ENCODE data around the gene EPB41L4B. TPM values are rescaled to one million over a fixed set of nuclear protein-coding genes. Genes with fewer than 3 reads are reported as not detected.
A peak's percentile ranks its signal among the peaks of the same experiment; 100 is the strongest.

Gene EPB41L4B
- polyA plus RNA-seq, 6 donors from 2014 or later = not detected

DNA sequence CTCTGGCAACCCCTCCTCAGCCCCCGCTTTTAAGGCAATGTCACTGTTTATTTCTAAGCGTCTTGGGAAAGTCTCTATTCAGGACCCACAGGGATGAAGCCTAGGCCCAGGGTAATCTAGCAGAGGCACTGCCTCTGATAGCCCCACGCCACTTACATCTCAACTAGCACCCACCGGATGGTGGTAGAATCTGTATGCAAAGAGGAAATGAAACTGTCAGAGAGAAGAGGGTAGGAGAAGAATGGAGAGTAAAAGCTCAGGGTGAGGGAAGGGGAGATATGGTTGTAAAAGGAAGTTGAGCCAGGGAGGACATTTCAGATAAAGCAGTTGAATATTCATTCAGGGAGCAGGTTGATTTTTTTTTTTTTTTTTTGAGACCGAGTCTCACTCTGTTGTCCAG, 156.8 kb downstream of the EPB41L4B start:
- peaks cover 8 to 16% of the 10 kb centered on the region in 2 donors for H3K36me3 Mint-ChIP-seq
- DNase-seq = peak; percentile 6
- H3K27ac Mint-ChIP-seq = peak overlapping the region in 1 of 6 donors; percentile 67
- H3K27me3 Mint-ChIP-seq = peaks cover 27 to 62% (median 43%) of the 10 kb centered on the region in 3 donors
- peak overlapping the region in 1 of 8 donors; percentile 4 for H3K4me3 Mint-ChIP-seq
- peaks cover 12 to 13% (median 12%) of the 10 kb centered on the region in 3 donors for H3K4me1 Mint-ChIP-seq
- peak; percentile 60 to 82 for ATAC-seq (ENCODE audit: low read depth in 2 of 2)
- H3K9me3 Mint-ChIP-seq = peaks cover 0 to 11% (median 4%) of the 10 kb centered on the region in 7 donors

GRCh38 chr9:109163194-109163593, 157.7 kb downstream of the EPB41L4B start:
- Mint-ChIP-seq H3K36me3 (peaks cover 8 to 16% of the 10 kb centered on the region in 2 donors), H3K4me1 (peaks cover 12 to 13% (median 12%) of the 10 kb centered on the region in 3 donors), H3K4me3 (no peak overlapping the region), H3K27ac (no peak overlapping the region), H3K9me3 (peaks cover 0 to 11% (median 4%) of the 10 kb centered on the region in 7 donors), H3K27me3 (peaks cover 28 to 56% (median 39%) of the 10 kb centered on the region in 3 donors)
- no peak for ATAC-seq (ENCODE audit: low read depth in 2 of 2)
- DNase-seq = no peak

DNA sequence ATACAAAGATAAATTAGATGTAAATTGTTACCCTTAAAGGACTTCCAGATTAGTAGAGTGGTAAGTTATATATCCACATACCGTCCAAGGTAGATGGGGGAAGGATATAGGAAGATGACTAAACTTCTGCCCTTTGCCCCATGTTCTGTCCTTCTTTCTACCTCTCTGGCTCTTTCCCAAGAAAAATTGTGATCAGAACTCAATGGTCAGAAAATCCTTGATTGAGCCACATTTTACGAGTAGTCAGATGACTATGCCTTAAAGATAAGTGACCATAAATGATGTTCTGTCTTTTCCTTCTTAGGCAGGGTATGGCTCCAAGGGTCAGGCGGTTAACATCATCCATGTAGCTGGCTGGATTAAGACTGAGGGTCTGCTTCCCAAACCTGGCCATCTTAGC, 158.2 kb downstream of the EPB41L4B start:
- Mint-ChIP-seq H3K9me3 (peaks cover 0 to 11% (median 4%) of the 10 kb centered on the region in 7 donors), H3K36me3 (peaks cover 8 to 16% of the 10 kb centered on the region in 2 donors), H3K4me3 (no peak overlapping the region), H3K4me1 (peaks cover 11 to 12% (median 12%) of the 10 kb centered on the region in 3 donors), H3K27ac (no peak overlapping the region), H3K27me3 (peaks cover 29 to 51% (median 36%) of the 10 kb centered on the region in 3 donors)
- DNase-seq = no peak
- ATAC-seq (ENCODE audit: low read depth in 2 of 2) = no peak

DNA sequence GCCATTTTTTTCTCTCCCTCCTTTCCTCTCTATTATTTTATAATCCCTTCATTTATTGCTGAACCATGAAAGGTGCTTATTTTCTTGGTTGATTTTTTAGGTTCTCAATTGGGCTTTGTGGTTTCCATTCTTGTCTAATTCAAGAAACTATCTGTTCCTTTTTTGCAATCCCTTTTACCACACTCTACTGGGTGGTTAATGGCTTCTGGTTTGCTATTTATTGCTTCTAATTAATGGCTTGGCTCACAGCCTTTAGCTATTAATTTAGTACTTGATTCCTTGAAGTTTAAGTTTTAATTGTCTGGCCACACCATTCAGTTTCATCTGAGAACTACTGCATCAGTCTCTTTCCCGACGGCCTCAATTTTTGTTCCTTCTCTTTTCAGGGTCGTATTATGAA, 159.4 kb downstream of the EPB41L4B start:
- H3K4me3 Mint-ChIP-seq = no peak overlapping the region
- ATAC-seq (ENCODE audit: low read depth in 2 of 2) (no peak), DNase-seq (no peak)
- H3K27me3 Mint-ChIP-seq = peaks cover 30 to 48% (median 34%) of the 10 kb centered on the region in 3 donors
- peaks cover 6 to 7% (median 6%) of the 10 kb centered on the region in 3 donors for H3K4me1 Mint-ChIP-seq
- H3K9me3 Mint-ChIP-seq = peaks cover 0 to 11% (median 4%) of the 10 kb centered on the region in 7 donors
- H3K27ac Mint-ChIP-seq = no peak overlapping the region
- peaks cover 8 to 9% of the 10 kb centered on the region in 2 donors for H3K36me3 Mint-ChIP-seq

DNA sequence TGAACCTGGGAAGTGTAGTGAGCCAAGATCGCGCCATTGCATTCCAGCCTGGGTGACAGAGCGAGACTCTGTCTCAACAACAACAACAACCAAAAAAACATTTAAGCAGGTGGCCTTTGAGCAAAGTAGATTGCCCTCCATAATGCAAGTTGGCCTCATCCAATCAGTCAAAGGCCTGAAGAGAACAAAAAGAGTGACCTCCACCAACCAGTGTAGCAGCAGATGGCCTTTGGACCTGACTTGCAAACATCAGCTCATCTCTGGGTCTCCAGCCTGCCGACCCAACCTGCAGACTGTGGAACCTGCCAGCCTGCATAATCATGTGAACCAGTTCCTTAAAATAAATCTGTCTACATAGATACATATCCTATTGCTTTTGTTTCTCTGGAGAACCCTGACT, 161.3 kb downstream of the EPB41L4B start:
- H3K27ac Mint-ChIP-seq = no peak overlapping the region
- peaks cover 18 to 41% (median 39%) of the 10 kb centered on the region in 3 donors for H3K27me3 Mint-ChIP-seq
- H3K36me3 Mint-ChIP-seq = peaks cover 4 to 9% of the 10 kb centered on the region in 2 donors
- peaks cover 6 to 7% (median 6%) of the 10 kb centered on the region in 3 donors for H3K4me1 Mint-ChIP-seq
- DNase-seq (no peak), ATAC-seq (ENCODE audit: low read depth in 2 of 2) (no peak)
- peaks cover 2 to 8% (median 4%) of the 10 kb centered on the region in 7 donors for H3K9me3 Mint-ChIP-seq
- no peak overlapping the region for H3K4me3 Mint-ChIP-seq

DNA sequence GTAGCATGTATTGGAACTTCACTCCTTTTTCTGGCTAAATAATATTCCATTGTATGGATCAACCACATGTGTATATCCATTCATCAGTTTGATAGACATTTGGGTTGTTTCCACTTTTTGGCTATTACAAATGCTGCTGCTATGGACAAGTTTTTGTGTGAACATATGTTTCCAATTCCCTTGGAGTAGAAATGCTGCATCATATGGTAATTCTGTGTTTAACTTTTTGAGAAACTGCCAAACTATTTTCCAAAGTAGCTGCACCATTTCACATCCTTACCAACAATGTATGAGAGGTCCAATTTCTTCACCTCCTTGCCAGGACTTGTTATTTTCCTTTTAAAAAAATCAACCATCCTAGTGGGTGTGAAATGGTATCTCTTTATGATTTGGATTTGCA, 162.2 kb downstream of the EPB41L4B start:
- Mint-ChIP-seq H3K27me3 (peaks cover 13 to 36% (median 33%) of the 10 kb centered on the region in 3 donors), H3K4me3 (no peak overlapping the region), H3K27ac (no peak overlapping the region), H3K36me3 (peaks cover 4 to 18% of the 10 kb centered on the region in 2 donors), H3K4me1 (peaks cover 0 to under 1% (median under 1%) of the 10 kb centered on the region in 3 donors), H3K9me3 (peaks cover 4 to 17% (median 13%) of the 10 kb centered on the region in 7 donors)
- no peak for ATAC-seq (ENCODE audit: low read depth in 2 of 2)
- no peak for DNase-seq

GRCh38 chr9:109156708-109157107, 164.2 kb downstream of the EPB41L4B start:
- H3K4me3 Mint-ChIP-seq = no peak overlapping the region

DNA sequence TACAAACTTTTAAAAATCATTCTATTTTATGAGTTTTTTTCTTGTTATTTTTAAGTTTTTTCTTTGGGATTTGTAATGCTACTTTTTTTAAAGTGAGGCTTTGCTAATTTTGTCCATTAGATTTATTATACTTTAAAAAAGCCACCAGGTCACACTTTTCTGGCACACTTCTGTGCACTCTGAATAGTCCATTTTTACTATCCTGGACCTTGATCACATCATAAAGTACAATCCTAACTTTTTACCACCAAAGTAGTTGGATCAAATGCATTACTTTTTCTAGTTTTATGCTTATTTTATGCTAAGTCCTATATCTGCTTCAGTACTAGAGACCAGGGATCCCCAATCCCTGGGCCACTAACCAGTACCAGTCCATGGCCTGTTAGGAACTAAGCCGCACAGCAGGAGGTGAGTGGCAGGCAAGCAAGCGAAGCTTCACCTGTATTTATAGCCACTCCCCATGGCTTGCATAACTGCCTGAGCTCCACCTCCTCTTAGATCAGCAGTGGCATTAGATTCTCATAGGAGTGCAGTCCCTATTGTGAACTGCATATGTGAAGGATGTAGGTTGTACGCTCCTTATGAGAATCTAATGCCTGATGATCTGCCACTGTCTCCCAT, 169.8 kb downstream of the EPB41L4B start:
- no peak overlapping the region for H3K27ac Mint-ChIP-seq
- DNase-seq (no peak), ATAC-seq (ENCODE audit: low read depth in 2 of 2) (no peak)
- peaks cover 0 to 32% (median 26%) of the 10 kb centered on the region in 7 donors for H3K9me3 Mint-ChIP-seq
- peaks cover 0 to 17% of the 10 kb centered on the region in 2 donors for H3K36me3 Mint-ChIP-seq
- H3K27me3 Mint-ChIP-seq = peaks cover 6 to 25% (median 7%) of the 10 kb centered on the region in 3 donors
- H3K4me3 Mint-ChIP-seq = no peak overlapping the region
- no peaks in the 10 kb centered on the region for H3K4me1 Mint-ChIP-seq

More at GRCh38 chr9:109156708-109157107, 164.2 kb downstream of the EPB41L4B start:
- H3K27ac Mint-ChIP-seq = no peak overlapping the region
- peaks cover 4 to 23% of the 10 kb centered on the region in 2 donors for H3K36me3 Mint-ChIP-seq
- no peak for ATAC-seq (ENCODE audit: low read depth in 2 of 2)
- DNase-seq = no peak
- H3K4me1 Mint-ChIP-seq = no peaks in the 10 kb centered on the region
- H3K27me3 Mint-ChIP-seq = peaks cover 13 to 33% (median 30%) of the 10 kb centered on the region in 3 donors
- H3K9me3 Mint-ChIP-seq = peaks cover 4 to 30% (median 28%) of the 10 kb centered on the region in 7 donors

- H3K36me3 Mint-ChIP-seq = peaks cover 0 to 17% of the 10 kb centered on the region in 2 donors
- H3K27me3 Mint-ChIP-seq = peaks cover 5 to 31% (median 7%) of the 10 kb centered on the region in 3 donors
- H3K9me3 Mint-ChIP-seq = peaks cover 0 to 29% (median 24%) of the 10 kb centered on the region in 7 donors
- H3K4me3 Mint-ChIP-seq = no peak overlapping the region
- no peak overlapping the region for H3K27ac Mint-ChIP-seq
- ATAC-seq (ENCODE audit: low read depth in 2 of 2) = no peak
- no peak for DNase-seq
- H3K4me1 Mint-ChIP-seq = no peaks in the 10 kb centered on the region
These were observed 171.1 kb downstream of the EPB41L4B start for GRCh38 chr9:109149722-109150121.

GRCh38 chr9:109149089-109149488, 171.8 kb downstream of the EPB41L4B start:
- ATAC-seq (ENCODE audit: low read depth in 2 of 2) = no peak
- Mint-ChIP-seq H3K4me1 (no peaks in the 10 kb centered on the region), H3K27ac (no peak overlapping the region), H3K36me3 (peaks cover 0 to 12% of the 10 kb centered on the region in 2 donors), H3K9me3 (peaks cover 0 to 23% (median 17%) of the 10 kb centered on the region in 7 donors), H3K27me3 (peaks cover 5 to 30% (median 7%) of the 10 kb centered on the region in 3 donors), H3K4me3 (no peak overlapping the region)
- no peak for DNase-seq

DNA sequence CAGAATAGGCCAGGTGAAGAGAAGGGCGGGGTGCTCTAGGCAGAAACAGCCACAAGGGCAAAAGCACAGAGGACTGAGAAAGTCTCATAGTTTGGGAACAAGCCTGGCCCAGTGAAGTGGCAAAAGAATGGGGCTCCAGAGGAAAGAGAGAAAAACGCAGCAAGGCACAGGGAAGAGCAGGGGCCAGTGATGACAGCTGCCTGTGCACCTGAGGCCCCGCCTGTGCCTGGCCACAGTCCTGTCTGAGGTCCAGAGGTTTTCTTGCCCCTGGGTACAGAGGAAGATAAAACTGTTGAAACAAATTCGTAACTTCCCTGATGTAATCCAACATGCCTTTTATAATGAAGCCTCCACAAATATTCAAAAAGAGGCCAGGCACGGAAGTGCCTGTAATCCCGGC, 175.8 kb downstream of the EPB41L4B start:
- no peak overlapping the region for H3K4me3 Mint-ChIP-seq
- H3K27me3 Mint-ChIP-seq = peaks cover 5 to 38% (median 11%) of the 10 kb centered on the region in 3 donors
- DNase-seq (no peak), ATAC-seq (ENCODE audit: low read depth in 2 of 2) (no peak)
- no peak overlapping the region for H3K27ac Mint-ChIP-seq
- H3K4me1 Mint-ChIP-seq = no peaks in the 10 kb centered on the region
- no peaks in the 10 kb centered on the region for H3K9me3 Mint-ChIP-seq
- no peaks in the 10 kb centered on the region for H3K36me3 Mint-ChIP-seq

DNA sequence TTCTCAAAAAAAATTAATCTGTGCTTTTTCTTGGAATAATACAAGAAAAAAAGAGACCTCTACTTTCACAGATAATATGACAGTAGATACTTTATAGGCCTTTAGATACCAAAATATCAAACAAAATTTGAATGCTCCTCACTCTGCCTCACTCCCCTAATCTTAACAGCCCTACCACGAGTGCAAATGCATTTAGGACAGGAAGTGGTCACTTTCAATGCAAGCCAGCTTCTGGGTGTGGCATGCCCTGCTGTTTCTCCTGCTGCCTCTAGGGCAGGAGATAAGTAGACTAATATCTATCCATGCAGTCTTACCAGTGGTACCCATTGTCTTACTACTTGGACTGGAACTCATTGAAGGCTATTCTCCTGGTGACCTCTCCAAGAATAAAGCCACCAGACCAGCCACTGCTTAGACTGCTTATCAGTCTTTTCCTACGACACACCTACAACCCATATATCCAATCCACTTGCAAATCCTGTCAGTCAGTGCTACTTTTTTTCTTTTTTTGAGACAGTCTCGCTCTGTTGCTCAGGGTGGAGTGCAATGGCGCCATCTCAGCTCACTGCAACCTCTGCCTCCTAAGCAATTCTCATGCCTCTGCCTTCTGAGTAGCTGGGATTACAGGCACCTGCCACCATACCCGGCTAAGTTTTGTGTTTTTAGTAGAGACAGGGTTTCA, 176.8 kb downstream of the EPB41L4B start:
- H3K4me3 Mint-ChIP-seq = no peak overlapping the region
- no peaks in the 10 kb centered on the region for H3K9me3 Mint-ChIP-seq

GRCh38 chr9:109141375-109141774, 179.5 kb downstream of the EPB41L4B start:
- no peak overlapping the region for H3K4me3 Mint-ChIP-seq
- no peaks in the 10 kb centered on the region for H3K36me3 Mint-ChIP-seq
- ATAC-seq (ENCODE audit: low read depth in 2 of 2) (no peak), DNase-seq (no peak)
- H3K27me3 Mint-ChIP-seq = peaks cover 0 to 23% (median 9%) of the 10 kb centered on the region in 3 donors
- no peaks in the 10 kb centered on the region for H3K4me1 Mint-ChIP-seq
- H3K27ac Mint-ChIP-seq = peak overlapping the region in 1 of 6 donors; percentile 1
- H3K9me3 Mint-ChIP-seq = no peaks in the 10 kb centered on the region

More for the DNA sequence above, 176.8 kb downstream of the EPB41L4B start:
- H3K4me1 Mint-ChIP-seq = no peaks in the 10 kb centered on the region
- no peak overlapping the region for H3K27ac Mint-ChIP-seq
- no peak for ATAC-seq (ENCODE audit: low read depth in 2 of 2)
- no peaks in the 10 kb centered on the region for H3K36me3 Mint-ChIP-seq
- no peak for DNase-seq
- peaks cover 5 to 38% (median 11%) of the 10 kb centered on the region in 3 donors for H3K27me3 Mint-ChIP-seq

All from naive B cell (primary cell).